GM21360 (cell line): ENCODE results near the gene DHX38.

ENCODE experiments used
- ATAC-seq: cut with Tn5 transposase; IDR thresholded peaks from one replicate; pipeline ENCODE4 v1.9.1; 2021; ENCODE audit warnings: mild to moderate bottlenecking, moderate library complexity; ENCODE audit not compliant: unreplicated experiment

Gene DHX38

DNA sequence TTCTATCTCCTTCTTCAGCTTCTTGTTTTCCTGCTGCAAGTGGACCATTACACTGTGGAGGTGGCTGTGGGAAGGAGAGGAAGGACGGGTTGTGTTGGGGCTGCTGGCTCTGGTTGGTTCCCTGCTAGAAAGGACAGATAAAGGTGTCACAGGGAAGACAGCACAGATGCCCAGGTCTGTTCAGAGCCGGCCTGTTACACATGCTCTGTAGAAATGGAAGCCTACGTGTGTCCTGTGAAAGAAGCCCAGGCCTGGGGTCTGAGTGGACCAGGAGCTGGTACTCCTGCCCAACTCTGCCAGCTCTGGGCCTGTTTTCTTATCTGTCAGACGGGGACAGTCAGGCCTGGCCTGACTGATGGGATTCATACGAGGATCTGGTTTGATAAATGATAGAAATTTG lies 26.4 kb downstream of the DHX38 start:
- ATAC-seq, result no peak

DNA sequence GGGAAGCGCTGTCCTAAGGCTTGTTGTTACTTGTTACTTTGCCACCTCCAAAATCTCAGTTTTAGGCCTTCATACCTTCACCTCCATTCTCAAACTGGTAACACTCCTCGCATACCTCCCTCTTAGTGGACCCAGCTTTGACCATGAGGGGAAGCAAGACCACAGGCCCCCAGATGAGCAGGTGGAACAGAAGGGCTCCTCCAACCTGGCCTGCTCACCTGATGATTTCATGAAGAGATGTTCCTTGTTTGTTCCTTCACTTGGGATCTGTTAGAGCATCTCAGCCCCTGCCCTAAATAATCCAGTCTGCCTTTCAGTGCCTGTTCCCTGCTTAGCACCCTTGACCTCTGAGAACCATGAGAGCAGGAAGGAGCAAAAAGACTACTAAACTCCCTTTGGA lies 28.7 kb downstream of the DHX38 start:
- no peak for ATAC-seq

DNA sequence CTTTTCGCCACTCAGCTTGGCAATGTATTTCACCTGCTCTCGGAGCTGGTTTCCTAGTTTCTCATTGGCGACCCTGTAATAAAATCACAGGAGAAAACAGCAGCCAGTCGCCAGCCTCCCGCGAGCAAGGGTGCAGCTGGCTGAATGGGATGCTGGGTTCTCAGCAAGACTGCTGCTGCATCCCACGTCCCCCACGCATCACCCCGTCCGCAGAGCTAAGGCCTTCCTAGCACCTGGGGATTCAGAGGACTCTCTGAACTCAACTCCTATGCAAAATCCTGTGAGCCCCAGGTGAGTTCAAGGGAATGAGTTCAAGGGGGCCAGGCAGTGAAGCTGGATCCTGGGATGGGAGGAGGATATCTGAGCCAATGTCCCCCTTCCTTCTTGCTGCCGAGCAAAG lies 29.3 kb downstream of the DHX38 start:
- no peak for ATAC-seq

DNA sequence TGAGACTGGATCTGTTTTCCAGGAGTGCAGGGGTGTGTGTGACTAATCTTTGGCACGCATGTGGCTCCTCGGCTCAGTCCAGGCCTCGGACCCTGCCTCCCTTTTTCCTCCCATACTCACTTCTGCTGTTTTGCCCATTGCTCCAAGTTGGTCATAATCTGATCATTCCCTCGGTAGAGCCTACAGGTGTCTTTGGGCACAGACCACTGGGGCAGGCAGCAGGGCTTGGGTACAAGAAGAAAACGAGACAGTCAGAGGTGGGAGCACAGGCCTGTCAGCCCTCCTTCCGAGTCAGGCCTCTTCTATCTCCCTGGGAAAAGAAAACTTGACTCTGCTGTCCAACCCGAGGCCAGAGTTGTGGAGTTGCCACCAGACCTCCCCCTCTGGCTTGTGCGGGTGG lies 29.8 kb downstream of the DHX38 start:
- ATAC-seq, result no peak

DNA sequence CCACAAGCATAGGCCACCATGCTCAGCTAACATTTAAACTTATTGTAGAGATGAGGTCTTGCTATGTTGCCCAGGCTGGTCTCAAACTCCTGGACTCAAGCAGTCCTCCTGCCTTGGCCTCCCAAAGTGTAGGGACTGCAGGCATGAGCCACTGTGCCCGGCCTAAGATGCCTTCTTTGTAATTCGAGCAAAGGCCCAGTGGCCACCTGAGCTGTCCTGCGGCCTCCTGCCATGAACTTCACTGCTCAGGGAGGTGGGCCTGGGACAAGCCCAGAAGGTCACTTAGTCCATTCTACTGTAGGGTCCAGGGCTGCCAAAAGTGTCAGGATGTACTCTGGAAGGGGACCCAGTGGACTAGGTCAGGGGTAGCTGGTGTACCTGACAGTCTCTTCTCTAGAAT lies 30.5 kb downstream of the DHX38 start:
- no peak for ATAC-seq

DNA sequence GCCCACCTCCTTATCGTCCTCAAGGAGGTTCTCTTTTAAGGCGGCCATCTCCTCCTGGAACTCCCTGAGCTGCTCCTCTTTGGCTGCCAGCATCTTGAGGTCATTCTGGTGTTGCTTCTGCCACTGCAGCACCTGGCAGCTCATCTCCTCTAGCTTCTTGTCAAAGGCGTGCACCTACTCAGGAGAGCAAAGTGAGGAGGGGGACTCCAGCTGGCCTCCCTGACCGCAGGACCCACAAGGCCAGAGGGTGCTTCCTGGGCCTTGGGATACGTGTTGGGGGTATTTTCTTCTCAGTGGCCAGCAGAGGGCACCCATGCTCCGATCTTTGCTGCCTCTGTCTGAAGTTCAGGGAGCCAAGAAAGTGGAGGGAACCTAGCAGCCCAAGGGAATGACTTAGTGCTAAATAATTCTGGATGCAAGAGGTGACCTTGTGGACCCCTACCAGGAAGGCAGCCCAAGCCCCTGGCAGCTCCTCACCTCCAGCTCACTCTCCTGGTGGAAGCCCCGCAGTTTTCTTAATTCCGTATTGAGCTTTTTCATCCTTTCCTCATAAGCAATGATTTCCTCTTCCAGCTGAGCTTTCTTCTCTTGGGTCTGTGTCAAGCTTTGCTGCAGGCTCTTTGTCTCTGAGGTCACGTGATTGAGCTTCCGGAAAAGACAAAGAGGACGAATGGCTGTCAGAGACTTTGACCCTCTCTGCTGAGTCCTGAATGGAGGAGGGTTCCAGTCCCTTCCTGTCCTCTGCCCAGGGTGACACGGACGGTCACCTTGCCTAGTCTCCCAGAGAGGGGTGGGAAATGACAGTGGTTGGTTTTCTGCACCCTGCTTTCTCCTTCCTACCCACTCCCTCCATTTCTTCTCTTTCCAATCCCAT lies 31.4 kb downstream of the DHX38 start:
- ATAC-seq, result no peak

DNA sequence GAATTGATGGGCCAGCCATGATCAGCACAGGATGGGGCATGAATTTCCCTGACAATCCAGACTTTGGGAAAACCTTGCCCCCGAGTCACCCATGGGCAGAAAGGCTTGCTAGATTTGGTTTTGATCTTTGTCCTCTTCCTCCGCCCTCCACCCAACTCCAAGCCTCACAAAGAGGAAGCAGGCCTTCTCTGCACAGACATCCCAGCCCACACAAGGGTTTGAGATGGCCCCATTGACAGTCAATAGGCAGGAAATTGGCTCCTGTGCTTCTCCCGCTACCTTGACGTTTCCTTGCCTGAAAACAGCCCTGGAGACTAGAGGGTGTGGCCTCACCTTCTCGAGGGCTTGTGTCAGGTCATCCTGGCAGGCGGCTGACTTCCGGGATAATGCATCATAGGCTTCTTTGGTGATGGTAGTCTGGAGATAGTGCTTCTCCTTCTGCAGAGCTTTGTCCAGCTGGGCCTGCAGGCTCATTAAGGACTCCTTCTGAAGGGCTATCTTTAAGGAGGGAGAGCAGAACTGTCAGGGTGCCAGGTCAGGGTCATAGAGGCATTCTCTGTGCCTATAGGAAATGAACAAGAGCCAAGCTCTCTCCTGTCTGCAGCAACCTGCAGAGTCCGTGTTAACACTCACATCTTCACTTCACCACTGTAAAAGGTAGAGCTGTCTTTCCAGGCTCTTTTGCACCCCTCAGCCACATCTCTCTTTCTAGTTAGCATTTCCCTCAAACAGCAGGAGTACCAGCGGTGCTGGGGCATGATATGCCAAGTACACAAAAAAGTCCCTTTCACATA lies 32.2 kb downstream of the DHX38 start:
- ATAC-seq, result no peak

- ATAC-seq, result no peak
Measured at GRCh38 chr16:72126429-72126765, 32.8 kb downstream of the DHX38 start.

GRCh38 chr16:72128701-72129100 lies 35.1 kb downstream of the DHX38 start:
- no peak for ATAC-seq

DNA sequence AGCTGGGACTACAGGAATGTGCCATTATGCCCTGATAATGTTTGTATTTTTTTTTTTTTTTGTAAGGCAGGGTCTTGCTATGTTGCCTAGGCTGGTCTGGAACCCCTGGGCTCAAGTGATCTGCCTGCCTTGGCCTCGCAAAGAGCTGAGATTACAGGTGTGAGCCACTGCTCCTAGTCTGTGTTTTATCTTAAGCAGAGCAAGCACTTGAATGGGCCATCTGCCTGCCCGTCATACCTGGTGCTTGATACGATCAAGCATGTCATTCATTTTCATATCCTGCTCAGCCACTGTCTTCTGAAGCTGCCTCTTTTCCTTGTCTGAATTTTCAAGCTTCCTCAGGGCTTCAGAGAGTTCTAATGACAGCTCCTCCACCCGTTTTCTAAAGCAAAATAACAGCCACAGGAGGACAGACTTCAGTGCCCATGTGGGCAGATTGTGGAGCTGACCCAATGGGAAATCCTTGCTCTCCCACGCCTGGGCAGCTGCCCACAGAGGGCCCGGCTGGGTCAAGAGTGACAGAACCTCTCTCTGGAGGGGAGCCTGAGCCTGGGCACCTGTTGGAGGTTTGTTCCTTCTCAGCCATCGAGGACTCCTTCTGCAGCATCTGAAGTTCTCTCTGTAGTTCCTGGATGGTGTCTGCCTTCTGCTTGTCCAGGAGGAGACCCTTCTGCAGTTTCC lies 36.5 kb downstream of the DHX38 start:
- ATAC-seq, result no peak

- ATAC-seq, result no peak
Measured at GRCh38 chr16:72131036-72131435, 37.4 kb downstream of the DHX38 start.

DNA sequence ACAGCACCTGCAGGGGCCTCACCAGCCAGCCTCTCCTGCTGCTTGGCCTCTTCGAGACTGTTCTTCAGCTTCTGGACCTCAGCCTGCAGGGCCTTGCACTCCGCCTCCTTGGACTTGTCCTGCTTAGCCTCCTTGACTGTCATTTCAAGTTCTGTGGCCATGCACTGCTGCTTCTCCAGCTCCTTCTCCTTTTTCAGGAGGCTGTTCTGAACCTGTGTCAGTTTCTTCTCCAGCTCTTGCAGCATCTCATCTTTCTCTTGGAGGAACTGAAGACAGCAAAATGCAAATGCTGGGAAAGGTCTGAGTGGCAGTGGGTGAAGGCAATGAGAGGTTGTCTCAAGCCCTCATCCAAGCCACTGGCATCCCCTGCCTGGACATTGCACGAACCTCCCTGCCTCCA lies 39.1 kb downstream of the DHX38 start:
- no peak for ATAC-seq

GRCh38 chr16:72134507-72134906 lies 40.9 kb downstream of the DHX38 start:
- ATAC-seq, result no peak

GRCh38 chr16:72137380-72138063 lies 43.9 kb downstream of the DHX38 start:
- no peak for ATAC-seq

GRCh38 chr16:72138064-72138572 lies 44.5 kb downstream of the DHX38 start:
- no peak for ATAC-seq

DNA sequence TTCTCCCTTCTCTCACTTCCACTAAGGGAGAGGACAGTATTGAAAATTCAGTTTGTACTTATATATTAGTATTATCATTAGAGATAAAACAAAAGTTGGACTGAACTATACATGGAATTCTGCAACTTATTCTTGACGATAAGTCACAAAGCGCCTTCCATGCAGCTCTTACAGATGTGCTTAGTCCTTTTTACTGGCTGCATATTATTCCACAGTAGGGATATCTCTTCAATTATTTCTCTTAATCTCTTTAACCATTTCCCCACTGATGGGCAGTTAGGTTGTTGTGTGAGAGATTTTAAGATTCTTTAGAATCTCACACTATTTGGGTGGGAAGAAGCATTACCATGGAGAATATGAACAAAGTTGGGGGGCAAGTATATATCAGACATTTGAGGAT lies 46.3 kb downstream of the DHX38 start:
- no peak for ATAC-seq

- no peak for ATAC-seq
Measured at GRCh38 chr16:72142476-72142875, 48.8 kb downstream of the DHX38 start.

DNA sequence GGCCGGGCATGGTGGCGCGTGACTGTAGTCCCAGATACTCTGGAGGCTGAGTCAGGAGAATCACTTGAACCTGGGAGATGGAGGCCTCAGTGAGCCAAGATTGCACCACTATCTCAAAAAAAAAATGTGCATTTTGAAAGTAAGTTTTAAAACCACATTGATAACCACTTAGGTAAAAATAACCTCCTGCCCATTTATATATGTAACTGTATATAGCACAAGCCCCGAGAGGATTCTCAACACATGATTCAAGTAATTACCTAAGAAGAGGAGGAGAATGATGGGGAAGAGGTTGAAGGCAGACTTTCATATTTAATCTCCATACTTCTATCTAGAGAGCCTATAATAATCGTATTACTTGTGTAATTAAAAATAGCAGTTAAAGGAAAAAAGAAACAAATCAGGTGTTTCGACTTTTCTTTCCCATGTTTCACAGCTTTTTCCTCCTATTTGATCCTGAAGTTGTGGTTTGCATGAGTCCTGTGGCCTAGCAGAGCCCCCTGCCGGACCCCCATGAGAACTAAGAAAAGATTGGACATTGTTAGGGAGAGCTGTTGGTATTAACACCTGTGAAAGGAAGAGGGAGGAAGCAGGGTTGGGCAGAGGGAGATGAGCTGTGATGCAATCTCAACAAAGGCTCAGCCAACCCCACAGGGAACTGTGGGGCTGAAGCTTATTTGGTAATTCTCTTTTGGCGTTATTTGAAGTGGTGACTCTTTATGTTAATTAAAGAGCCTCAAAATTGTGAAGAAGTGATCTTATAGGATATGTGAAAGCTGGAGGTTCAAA lies 56.2 kb downstream of the DHX38 start:
- ATAC-seq, result no peak

DNA sequence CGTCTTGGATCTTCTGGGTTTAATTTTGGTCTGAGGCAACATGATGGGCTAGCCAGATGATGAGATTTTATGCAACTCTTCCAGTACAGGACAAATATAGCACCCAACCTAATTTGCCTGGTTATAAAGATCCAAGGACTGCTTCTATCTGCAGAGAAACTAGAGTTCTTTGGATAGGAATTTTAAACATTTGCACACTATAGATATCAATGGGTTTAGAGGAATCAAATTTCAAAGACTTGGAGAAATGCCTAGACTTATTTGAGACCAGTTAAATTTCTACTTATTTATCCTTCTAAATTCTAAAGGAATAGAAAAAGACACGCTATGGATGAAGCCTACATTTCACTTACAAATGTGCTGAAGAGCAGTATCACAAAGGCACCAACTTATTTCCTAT lies 65.7 kb downstream of the DHX38 start:
- ATAC-seq, result no peak

DNA sequence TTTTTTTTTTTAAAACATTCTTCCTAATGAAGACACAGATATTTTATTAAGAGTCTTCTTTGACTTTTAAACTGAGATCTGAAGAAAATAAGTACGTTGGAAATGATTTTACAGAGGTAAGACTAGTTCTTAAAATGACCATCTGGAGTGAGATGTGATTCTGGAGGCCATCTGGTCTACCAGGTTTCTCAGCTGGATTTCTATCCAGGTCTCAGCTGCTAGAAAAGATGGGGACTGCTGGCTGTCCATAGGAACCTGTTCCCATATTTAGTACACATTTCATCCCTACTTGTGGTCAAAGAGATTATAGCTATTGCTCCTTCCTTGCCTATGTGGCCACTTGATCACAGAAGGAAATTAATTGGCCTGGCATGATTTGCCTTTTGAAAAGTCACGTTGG lies 66.2 kb downstream of the DHX38 start:
- no peak for ATAC-seq
